ENCODE data around the gene TOR2A. TPM values are rescaled to one million over a fixed set of nuclear protein-coding genes. Genes with fewer than 3 reads are reported as not detected.
A peak's percentile ranks its signal among the peaks of the same experiment; 100 is the strongest.

TOR2A gene
- total RNA-seq, 2 donors from 2014 or later = 20.4 to 24.1 TPM

- H3K27ac ChIP-seq = no peak overlapping the region
- H3K9me3 ChIP-seq = no peaks in the 10 kb centered on the region
- TF ChIP-seq CTCF (IDR thresholded peaks at IDR 0.05) (no peak), POLR2AphosphoS5 (IDR thresholded peaks at IDR 0.05) (no peak), POLR2A (IDR thresholded peaks at IDR 0.05) (no peak)
- no peaks in the 10 kb centered on the region for H3K27me3 ChIP-seq (replicated peaks; ENCODE audit: insufficient read depth)
- H3K36me3 ChIP-seq = no peaks in the 10 kb centered on the region
- 87% methylated on average over 12 of the region's 12 CpGs for whole genome bisulfite sequencing
- intact Hi-C loops (cut with DNase I) = no loop called here
- no peak for DNase-seq (ENCODE audit: low spot score)
- no peak overlapping the region for H3K4me3 ChIP-seq
- H3K4me1 ChIP-seq (replicated peaks) = no peaks in the 10 kb centered on the region
These were observed 29.3 kb downstream of the TOR2A start for GRCh38 chr9:127705577-127706379.

GRCh38 chr9:127703289-127703946 is 31.7 kb downstream of the TOR2A start:
- no peaks in the 10 kb centered on the region for H3K4me1 ChIP-seq (replicated peaks)
- WGBS = 79% methylated on average over 9 of the region's 9 CpGs
- intact Hi-C loops (cut with DNase I) = no loop called here
- TF ChIP-seq CTCF (IDR thresholded peaks at IDR 0.05) (no peak), POLR2A (IDR thresholded peaks at IDR 0.05) (no peak), POLR2AphosphoS5 (IDR thresholded peaks at IDR 0.05) (no peak)
- no peaks in the 10 kb centered on the region for H3K9me3 ChIP-seq
- no peak for DNase-seq (ENCODE audit: low spot score)
- H3K4me3 ChIP-seq = no peak overlapping the region
- no peak overlapping the region for H3K27ac ChIP-seq
- H3K27me3 ChIP-seq (replicated peaks; ENCODE audit: insufficient read depth) = no peaks in the 10 kb centered on the region
- H3K36me3 ChIP-seq = no peaks in the 10 kb centered on the region

GRCh38 chr9:127700594-127701255 is 34.4 kb downstream of the TOR2A start:
- Histone ChIP-seq H3K27me3 (replicated peaks; ENCODE audit: insufficient read depth) (no peaks in the 10 kb centered on the region), H3K4me3 (no peak overlapping the region), H3K27ac (no peak overlapping the region), H3K4me1 (replicated peaks) (no peaks in the 10 kb centered on the region), H3K36me3 (no peaks in the 10 kb centered on the region), H3K9me3 (no peaks in the 10 kb centered on the region)
- TF ChIP-seq CTCF (IDR thresholded peaks at IDR 0.05) (no peak), POLR2A (IDR thresholded peaks at IDR 0.05) (no peak), POLR2AphosphoS5 (IDR thresholded peaks at IDR 0.05) (no peak)
- intact Hi-C loops (cut with DNase I) = no loop called here
- WGBS = 59% methylated on average over 5 of the region's 5 CpGs
- DNase-seq (ENCODE audit: low spot score) = no peak

- Histone ChIP-seq H3K27me3 (replicated peaks; ENCODE audit: insufficient read depth) (no peaks in the 10 kb centered on the region), H3K4me1 (replicated peaks) (no peaks in the 10 kb centered on the region), H3K27ac (peak overlapping the region; percentile 66 to 68), H3K4me3 (no peak overlapping the region), H3K36me3 (no peaks in the 10 kb centered on the region), H3K9me3 (no peaks in the 10 kb centered on the region)
- 97% methylated on average over 2 of the region's 2 CpGs for WGBS
- DNase-seq (ENCODE audit: low spot score) = no peak
- intact Hi-C loops (cut with DNase I) = no loop called here
- no peak for TF ChIP-seq CTCF (IDR thresholded peaks at IDR 0.05)
- TF ChIP-seq POLR2AphosphoS5 (IDR thresholded peaks at IDR 0.05) = no peak
- no peak for TF ChIP-seq POLR2A (IDR thresholded peaks at IDR 0.05)
These were observed 35.0 kb downstream of the TOR2A start for GRCh38 chr9:127700140-127700539.
